HG02642 (cell line): ENCODE measurements around the gene WDR33.

ENCODE experiments used
- ATAC-seq: cut with Tn5 transposase; IDR thresholded peaks from one replicate; pipeline ENCODE4 v1.9.1; 2021; ENCODE audit warnings: mild to moderate bottlenecking; ENCODE audit not compliant: unreplicated experiment, poor library complexity

WDR33 gene

GRCh38 chr2:127769587-127769986, 41.4 kb downstream of the WDR33 start:
- no peak for ATAC-seq

GRCh38 chr2:127768775-127769479, 42.0 kb downstream of the WDR33 start:
- ATAC-seq: no peak

GRCh38 chr2:127763776-127764175, 47.2 kb downstream of the WDR33 start:
- ATAC-seq: no peak

GRCh38 chr2:127762846-127763245, 48.1 kb downstream of the WDR33 start:
- ATAC-seq: no peak

- ATAC-seq: no peak
Observed at GRCh38 chr2:127762441-127762840, 48.5 kb downstream of the WDR33 start.

GRCh38 chr2:127759931-127760330, 51.0 kb downstream of the WDR33 start:
- no peak for ATAC-seq

- no peak for ATAC-seq
Observed at GRCh38 chr2:127754186-127754585, 56.8 kb downstream of the WDR33 start.

- ATAC-seq: no peak
Observed at GRCh38 chr2:127753374-127753773, 57.6 kb downstream of the WDR33 start.

GRCh38 chr2:127749537-127749936, 61.4 kb downstream of the WDR33 start:
- ATAC-seq: peak; percentile 97

GRCh38 chr2:127747621-127748020, 63.4 kb downstream of the WDR33 start:
- no peak for ATAC-seq

GRCh38 chr2:127743477-127744026, 67.4 kb downstream of the WDR33 start:
- no peak for ATAC-seq

GRCh38 chr2:127740665-127741288, 70.2 kb downstream of the WDR33 start:
- ATAC-seq: no peak

GRCh38 chr2:127739800-127740199, 71.2 kb downstream of the WDR33 start:
- ATAC-seq: no peak

- no peak for ATAC-seq
Observed at GRCh38 chr2:127737892-127738291, 73.1 kb downstream of the WDR33 start.

- peak; percentile 63 for ATAC-seq
Observed at GRCh38 chr2:127735537-127736399, 75.2 kb downstream of the WDR33 start.

GRCh38 chr2:127735044-127735443, 75.9 kb downstream of the WDR33 start:
- no peak for ATAC-seq

- no peak for ATAC-seq
Observed at GRCh38 chr2:127733816-127734537, 77.0 kb downstream of the WDR33 start.

- no peak for ATAC-seq
Observed at GRCh38 chr2:127733113-127733815, 77.7 kb downstream of the WDR33 start.

GRCh38 chr2:127726158-127726880, 84.7 kb downstream of the WDR33 start:
- ATAC-seq: no peak
